ENCODE measurements around the gene SCAF8. TPM values are rescaled to one million over a fixed set of nuclear protein-coding genes. Genes with fewer than 3 reads are reported as not detected.

SCAF8 gene
- total RNA-seq, 2 donors from 2014 or later: 44.4 to 46.9 TPM

- no peaks in the 10 kb centered on the region for H3K36me3 ChIP-seq
- no peak overlapping the region for H3K4me3 ChIP-seq
- H3K4me1 ChIP-seq: peaks cover 0 to 6% of the 10 kb centered on the region in 2 donors
- no peak for TF ChIP-seq CTCF (IDR thresholded peaks at IDR 0.05)
- H3K9me3 ChIP-seq: no peaks in the 10 kb centered on the region
- no peak for DNase-seq (ENCODE audit: low spot score)
- H3K27ac ChIP-seq: no peak overlapping the region
- no peaks in the 10 kb centered on the region for H3K27me3 ChIP-seq
Measured at GRCh38 chr6:154876486-154877280, 143.5 kb downstream of the SCAF8 start.

GRCh38 chr6:154878871-154879491, 145.8 kb downstream of the SCAF8 start:
- DNase-seq (ENCODE audit: low spot score): no peak
- peaks cover 0 to 6% of the 10 kb centered on the region in 2 donors for H3K4me1 ChIP-seq
- TF ChIP-seq CTCF (IDR thresholded peaks at IDR 0.05): no peak
- H3K27me3 ChIP-seq: no peaks in the 10 kb centered on the region
- no peak overlapping the region for H3K27ac ChIP-seq
- H3K4me3 ChIP-seq: no peak overlapping the region
- H3K9me3 ChIP-seq: no peaks in the 10 kb centered on the region
- peaks cover 6% of the 10 kb centered on the region for H3K36me3 ChIP-seq

GRCh38 chr6:154882107-154882506, 148.9 kb downstream of the SCAF8 start:
- H3K27me3 ChIP-seq: no peaks in the 10 kb centered on the region
- no peaks in the 10 kb centered on the region for H3K9me3 ChIP-seq

More at GRCh38 chr6:154882107-154882506, 148.9 kb downstream of the SCAF8 start:
- Histone ChIP-seq H3K4me1 (no peaks in the 10 kb centered on the region), H3K36me3 (peaks cover 6% of the 10 kb centered on the region), H3K27ac (no peak overlapping the region), H3K4me3 (no peak overlapping the region)
- no peak for DNase-seq (ENCODE audit: low spot score)
- no peak for TF ChIP-seq CTCF (IDR thresholded peaks at IDR 0.05)

MicroRNAs encoded within 50 kb of the gene (microRNA counts, 767-probe panel; counts per million panel counts)
- 0 to 31.0 counts per million in 2 donors for microRNA hsa-miR-1273c

Small RNA genes within 50 kb of the gene (microRNA-seq; reads per million reads assigned to microRNA genes)
- 0 reads per million in 2 donors for gene MIR1273C (ENCODE audit: borderline number of aligned reads in 2 of 2, borderline replicate concordance in 1 of 2)

Other genes starting within 250 kb of the SCAF8 start
- gene CNKSR3, start 222.7 kb upstream of the SCAF8 start, total RNA-seq: 10 to 100 TPM; 11.5 to 16.8 TPM